ENCODE data around the gene POU2AF2.

POU2AF2 gene

GRCh38 chr11:111320728-111321568, 75.4 kb downstream of the POU2AF2 start:
- POLR2A ChIA-PET: no interaction called here

GRCh38 chr11:111322534-111322933, 77.0 kb downstream of the POU2AF2 start:
- ChIA-PET CTCF (no interaction called here), POLR2A (no interaction called here)
- no peak for DNase-seq (ENCODE audit: extremely low spot score)
- no peak for TF ChIP-seq PKNOX1 (IDR thresholded peaks at IDR 0.05)
- TF ChIP-seq ELF4 (IDR thresholded peaks at IDR 0.05): no peak
- TF ChIP-seq FOXA1 (IDR thresholded peaks at IDR 0.05): no peak
- TF ChIP-seq BHLHE40 (IDR thresholded peaks at IDR 0.05; ENCODE audit: borderline replicate concordance): no peak
- TF ChIP-seq ARNT (IDR thresholded peaks at IDR 0.05): no peak
- no peak for TF ChIP-seq TARDBP (IDR thresholded peaks at IDR 0.05)
- no peak for TF ChIP-seq FOXM1 (IDR thresholded peaks at IDR 0.05; ENCODE audit: borderline replicate concordance)
- no peak for TF ChIP-seq LEF1 (IDR thresholded peaks at IDR 0.05; ENCODE audit: borderline replicate concordance)
- no peak for TF ChIP-seq L3MBTL2 (conservative IDR thresholded peaks at IDR 0.05)
- TF ChIP-seq NFRKB (IDR thresholded peaks at IDR 0.05): no peak

More at GRCh38 chr11:111320728-111321568, 75.4 kb downstream of the POU2AF2 start:
- TF ChIP-seq BHLHE40 (IDR thresholded peaks at IDR 0.05; ENCODE audit: borderline replicate concordance) (no peak), L3MBTL2 (conservative IDR thresholded peaks at IDR 0.05) (no peak), FOXA1 (IDR thresholded peaks at IDR 0.05) (no peak), SUZ12 (IDR thresholded peaks at IDR 0.05) (no peak), HDGF (IDR thresholded peaks at IDR 0.05; ENCODE audit: borderline replicate concordance) (no peak), ELF4 (IDR thresholded peaks at IDR 0.05) (no peak), CTBP1 (IDR thresholded peaks at IDR 0.05; ENCODE audit: borderline replicate concordance) (no peak), ARNT (IDR thresholded peaks at IDR 0.05) (no peak), NFRKB (IDR thresholded peaks at IDR 0.05) (no peak), ZNF384 (IDR thresholded peaks at IDR 0.05) (no peak), TARDBP (IDR thresholded peaks at IDR 0.05) (no peak)
- DNase-seq (ENCODE audit: extremely low spot score): no peak
- CTCF ChIA-PET: no interaction called here

GRCh38 chr11:111324277-111324720, 78.8 kb downstream of the POU2AF2 start:
- no peak for DNase-seq (ENCODE audit: extremely low spot score)
- TF ChIP-seq PKNOX1 (IDR thresholded peaks at IDR 0.05) (no peak), SUZ12 (IDR thresholded peaks at IDR 0.05) (no peak), FOXK2 (IDR thresholded peaks at IDR 0.05) (no peak), FOXM1 (IDR thresholded peaks at IDR 0.05; ENCODE audit: borderline replicate concordance) (no peak), FOXA1 (IDR thresholded peaks at IDR 0.05) (no peak), HDGF (IDR thresholded peaks at IDR 0.05; ENCODE audit: borderline replicate concordance) (no peak), BHLHE40 (IDR thresholded peaks at IDR 0.05; ENCODE audit: borderline replicate concordance) (no peak), NFRKB (IDR thresholded peaks at IDR 0.05) (no peak), ARNT (IDR thresholded peaks at IDR 0.05) (no peak), TARDBP (IDR thresholded peaks at IDR 0.05) (no peak), LEF1 (IDR thresholded peaks at IDR 0.05; ENCODE audit: borderline replicate concordance) (no peak)
- POLR2A ChIA-PET: no interaction called here
- CTCF ChIA-PET: no interaction called here

- POLR2A ChIA-PET: no interaction called here
- DNase-seq (ENCODE audit: extremely low spot score): no peak
- no peak for TF ChIP-seq L3MBTL2 (conservative IDR thresholded peaks at IDR 0.05)
- CTCF ChIA-PET: no interaction called here
Observed at GRCh38 chr11:111325259-111325658, 79.7 kb downstream of the POU2AF2 start.

- no peak for TF ChIP-seq ARNT (IDR thresholded peaks at IDR 0.05)
- TF ChIP-seq NFRKB (IDR thresholded peaks at IDR 0.05): no peak
- TF ChIP-seq SUZ12 (IDR thresholded peaks at IDR 0.05): no peak
- CTCF ChIA-PET: no interaction called here
- no peak for DNase-seq (ENCODE audit: extremely low spot score)
- POLR2A ChIA-PET: no interaction called here
Observed at GRCh38 chr11:111326824-111327223, 81.3 kb downstream of the POU2AF2 start.

- ChIA-PET CTCF (no interaction called here), POLR2A (no interaction called here)
- DNase-seq (ENCODE audit: extremely low spot score): no peak
- TF ChIP-seq FOXA1 (IDR thresholded peaks at IDR 0.05) (no peak), HDGF (IDR thresholded peaks at IDR 0.05; ENCODE audit: borderline replicate concordance) (no peak), CTBP1 (IDR thresholded peaks at IDR 0.05; ENCODE audit: borderline replicate concordance) (no peak), ARNT (IDR thresholded peaks at IDR 0.05) (no peak), LEF1 (IDR thresholded peaks at IDR 0.05; ENCODE audit: borderline replicate concordance) (no peak), FOXM1 (IDR thresholded peaks at IDR 0.05; ENCODE audit: borderline replicate concordance) (no peak), TARDBP (IDR thresholded peaks at IDR 0.05) (no peak), L3MBTL2 (conservative IDR thresholded peaks at IDR 0.05) (no peak)
Observed at GRCh38 chr11:111327908-111328624, 82.5 kb downstream of the POU2AF2 start.
